GM12801 (cell line): ENCODE measurements around the gene SERPINI1.

Source experiments
- CTCF ChIP-seq: IDR thresholded peaks from one replicate; pipeline ENCODE4 v1.5.1; 2011; ENCODE audit warnings: control low read depth; ENCODE audit not compliant: insufficient read length; ENCODE audit errors: extremely low read depth

SERPINI1 gene

GRCh38 chr3:167772992-167773391 is 37.5 kb downstream of the SERPINI1 start:
- TF ChIP-seq CTCF: no peak

- no peak for TF ChIP-seq CTCF
Measured at GRCh38 chr3:167773584-167773983, 38.1 kb downstream of the SERPINI1 start.

- TF ChIP-seq CTCF: no peak
Measured at GRCh38 chr3:167776066-167776685, 40.7 kb downstream of the SERPINI1 start.

- no peak for TF ChIP-seq CTCF
Measured at GRCh38 chr3:167777356-167777755, 41.8 kb downstream of the SERPINI1 start.

GRCh38 chr3:167780214-167780883 is 44.8 kb downstream of the SERPINI1 start:
- no peak for TF ChIP-seq CTCF

GRCh38 chr3:167783781-167784180 is 48.3 kb downstream of the SERPINI1 start:
- TF ChIP-seq CTCF: no peak

- TF ChIP-seq CTCF: no peak
Measured at GRCh38 chr3:167785790-167786189, 50.3 kb downstream of the SERPINI1 start.
